Measurements from ENCODE around the gene FAM204A. TPM values are rescaled to one million over a fixed set of nuclear protein-coding genes. Genes with fewer than 3 reads are reported as not detected.

Gene FAM204A
- polyA plus RNA-seq, 2 donors, result 22.1 to 37.6 TPM

- Histone ChIP-seq H3K27me3 (ENCODE audit: control insufficient read depth in 1 of 2, insufficient read depth in 2 of 2, low read length in 2 of 2) (no peaks in the 10 kb centered on the region), H3K4me1 (ENCODE audit: control insufficient read depth in 2 of 2, insufficient read depth in 2 of 2, low read length in 1 of 2) (no peaks in the 10 kb centered on the region), H3K9me3 (ENCODE audit: control insufficient read depth in 2 of 2, insufficient read depth in 1 of 2, low read depth in 1 of 2, low read length in 1 of 2) (no peaks in the 10 kb centered on the region), H3K36me3 (ENCODE audit: control insufficient read depth in 2 of 2, insufficient read depth in 2 of 2, low read length in 1 of 2) (no peaks in the 10 kb centered on the region), H3K4me3 (ENCODE audit: low read depth in 1 of 2, low read length in 2 of 2) (no peak overlapping the region), H3K27ac (ENCODE audit: low read depth in 2 of 2, low read length in 1 of 2) (no peak overlapping the region)
- 30% methylated on average over 4 of the region's 4 CpGs for WGBS, 2 donors
These were observed 82.7 kb downstream of the FAM204A start for GRCh38 chr10:118259288-118259906.

GRCh38 chr10:118258285-118258684 lies 83.8 kb downstream of the FAM204A start:
- 58 to 75% methylated on average over 3 of the region's 3 CpGs for WGBS, 2 donors
- Histone ChIP-seq H3K4me1 (ENCODE audit: control insufficient read depth in 2 of 2, insufficient read depth in 2 of 2, low read length in 1 of 2) (no peaks in the 10 kb centered on the region), H3K36me3 (ENCODE audit: control insufficient read depth in 2 of 2, insufficient read depth in 2 of 2, low read length in 1 of 2) (no peaks in the 10 kb centered on the region), H3K9me3 (ENCODE audit: control insufficient read depth in 2 of 2, insufficient read depth in 1 of 2, low read depth in 1 of 2, low read length in 1 of 2) (no peaks in the 10 kb centered on the region), H3K4me3 (ENCODE audit: low read depth in 1 of 2, low read length in 2 of 2) (no peak overlapping the region), H3K27ac (ENCODE audit: low read depth in 2 of 2, low read length in 1 of 2) (no peak overlapping the region), H3K27me3 (ENCODE audit: control insufficient read depth in 1 of 2, insufficient read depth in 2 of 2, low read length in 2 of 2) (no peaks in the 10 kb centered on the region)

- Histone ChIP-seq H3K27me3 (ENCODE audit: control insufficient read depth in 1 of 2, insufficient read depth in 2 of 2, low read length in 2 of 2) (no peaks in the 10 kb centered on the region), H3K27ac (ENCODE audit: low read depth in 2 of 2, low read length in 1 of 2) (no peak overlapping the region), H3K9me3 (ENCODE audit: control insufficient read depth in 2 of 2, insufficient read depth in 1 of 2, low read depth in 1 of 2, low read length in 1 of 2) (no peaks in the 10 kb centered on the region), H3K36me3 (ENCODE audit: control insufficient read depth in 2 of 2, insufficient read depth in 2 of 2, low read length in 1 of 2) (no peaks in the 10 kb centered on the region), H3K4me1 (ENCODE audit: control insufficient read depth in 2 of 2, insufficient read depth in 2 of 2, low read length in 1 of 2) (no peaks in the 10 kb centered on the region), H3K4me3 (ENCODE audit: low read depth in 1 of 2, low read length in 2 of 2) (no peak overlapping the region)
- WGBS, 2 donors, result 35 to 36% methylated on average over 7 of the region's 7 CpGs
These were observed 85.1 kb downstream of the FAM204A start for GRCh38 chr10:118256825-118257570.

GRCh38 chr10:118256209-118256608 lies 85.9 kb downstream of the FAM204A start:
- H3K36me3 ChIP-seq (ENCODE audit: control insufficient read depth in 2 of 2, insufficient read depth in 2 of 2, low read length in 1 of 2), result no peaks in the 10 kb centered on the region
- 70 to 80% methylated on average over 5 of the region's 5 CpGs for WGBS, 2 donors
- no peaks in the 10 kb centered on the region for H3K9me3 ChIP-seq (ENCODE audit: control insufficient read depth in 2 of 2, insufficient read depth in 1 of 2, low read depth in 1 of 2, low read length in 1 of 2)
- H3K27me3 ChIP-seq (ENCODE audit: control insufficient read depth in 1 of 2, insufficient read depth in 2 of 2, low read length in 2 of 2), result no peaks in the 10 kb centered on the region
- no peak overlapping the region for H3K27ac ChIP-seq (ENCODE audit: low read depth in 2 of 2, low read length in 1 of 2)
- H3K4me3 ChIP-seq (ENCODE audit: low read depth in 1 of 2, low read length in 2 of 2), result no peak overlapping the region
- no peaks in the 10 kb centered on the region for H3K4me1 ChIP-seq (ENCODE audit: control insufficient read depth in 2 of 2, insufficient read depth in 2 of 2, low read length in 1 of 2)

GRCh38 chr10:118255355-118255754 lies 86.8 kb downstream of the FAM204A start:
- H3K27me3 ChIP-seq (ENCODE audit: control insufficient read depth in 1 of 2, insufficient read depth in 2 of 2, low read length in 2 of 2), result no peaks in the 10 kb centered on the region
- H3K9me3 ChIP-seq (ENCODE audit: control insufficient read depth in 2 of 2, insufficient read depth in 1 of 2, low read depth in 1 of 2, low read length in 1 of 2), result no peaks in the 10 kb centered on the region
- 82 to 86% methylated on average over 8 of the region's 8 CpGs for WGBS, 2 donors
- H3K27ac ChIP-seq (ENCODE audit: low read depth in 2 of 2, low read length in 1 of 2), result no peak overlapping the region
- H3K4me1 ChIP-seq (ENCODE audit: control insufficient read depth in 2 of 2, insufficient read depth in 2 of 2, low read length in 1 of 2), result no peaks in the 10 kb centered on the region
- H3K36me3 ChIP-seq (ENCODE audit: control insufficient read depth in 2 of 2, insufficient read depth in 2 of 2, low read length in 1 of 2), result no peaks in the 10 kb centered on the region
- H3K4me3 ChIP-seq (ENCODE audit: low read depth in 1 of 2, low read length in 2 of 2), result no peak overlapping the region

DNA sequence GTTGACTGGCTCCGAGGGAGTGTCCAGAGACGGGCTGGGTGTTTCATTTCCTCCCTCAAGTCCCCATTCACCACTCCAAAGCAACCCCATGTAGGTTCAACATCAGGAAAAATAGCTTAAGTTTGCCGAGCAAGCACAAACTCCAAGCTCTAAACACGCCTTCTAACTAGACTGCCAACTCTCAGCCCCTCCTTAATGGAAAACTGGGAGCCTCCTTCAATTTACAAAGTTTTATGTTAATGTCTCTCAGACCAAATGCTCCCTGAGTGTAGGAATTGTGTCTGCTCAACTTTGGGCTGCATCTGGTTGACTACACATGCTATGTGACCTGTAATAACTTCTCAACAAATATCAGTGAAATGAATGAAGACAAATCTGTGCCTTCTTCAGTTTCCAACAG lies 87.5 kb downstream of the FAM204A start:
- Histone ChIP-seq H3K27me3 (ENCODE audit: control insufficient read depth in 1 of 2, insufficient read depth in 2 of 2, low read length in 2 of 2) (no peaks in the 10 kb centered on the region), H3K27ac (ENCODE audit: low read depth in 2 of 2, low read length in 1 of 2) (no peak overlapping the region), H3K36me3 (ENCODE audit: control insufficient read depth in 2 of 2, insufficient read depth in 2 of 2, low read length in 1 of 2) (no peaks in the 10 kb centered on the region), H3K9me3 (ENCODE audit: control insufficient read depth in 2 of 2, insufficient read depth in 1 of 2, low read depth in 1 of 2, low read length in 1 of 2) (no peaks in the 10 kb centered on the region), H3K4me1 (ENCODE audit: control insufficient read depth in 2 of 2, insufficient read depth in 2 of 2, low read length in 1 of 2) (no peaks in the 10 kb centered on the region), H3K4me3 (ENCODE audit: low read depth in 1 of 2, low read length in 2 of 2) (no peak overlapping the region)
- whole genome bisulfite sequencing, 2 donors, result 74 to 79% methylated on average over 4 of the region's 4 CpGs

- Histone ChIP-seq H3K4me1 (ENCODE audit: control insufficient read depth in 2 of 2, insufficient read depth in 2 of 2, low read length in 1 of 2) (no peaks in the 10 kb centered on the region), H3K4me3 (ENCODE audit: low read depth in 1 of 2, low read length in 2 of 2) (no peak overlapping the region), H3K27ac (ENCODE audit: low read depth in 2 of 2, low read length in 1 of 2) (no peak overlapping the region), H3K9me3 (ENCODE audit: control insufficient read depth in 2 of 2, insufficient read depth in 1 of 2, low read depth in 1 of 2, low read length in 1 of 2) (no peaks in the 10 kb centered on the region), H3K36me3 (ENCODE audit: control insufficient read depth in 2 of 2, insufficient read depth in 2 of 2, low read length in 1 of 2) (no peaks in the 10 kb centered on the region), H3K27me3 (ENCODE audit: control insufficient read depth in 1 of 2, insufficient read depth in 2 of 2, low read length in 2 of 2) (no peaks in the 10 kb centered on the region)
- WGBS, 2 donors, result 63 to 69% methylated on average over 7 of the region's 7 CpGs
These were observed 88.7 kb downstream of the FAM204A start for GRCh38 chr10:118253397-118253796.

DNA sequence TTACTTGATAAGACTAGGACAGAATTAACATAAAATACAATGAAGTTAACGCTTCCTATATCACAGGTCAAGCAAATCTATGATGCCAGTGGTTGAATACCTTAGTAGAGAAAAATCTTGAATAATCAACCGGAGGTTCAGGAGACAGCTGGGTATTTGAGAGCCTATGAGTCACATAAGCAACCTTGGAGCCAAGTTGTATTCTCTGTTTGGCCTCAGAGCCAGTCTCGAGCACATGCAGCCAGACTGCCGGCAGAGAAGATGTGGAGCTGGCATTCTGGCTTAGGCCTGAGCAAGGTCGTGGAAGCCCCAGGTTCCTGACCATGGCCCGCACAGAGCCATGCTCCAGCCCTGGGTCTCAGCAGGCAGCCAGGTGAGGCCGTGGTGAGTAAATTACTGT lies 90.3 kb downstream of the FAM204A start:
- Histone ChIP-seq H3K4me1 (ENCODE audit: control insufficient read depth in 2 of 2, insufficient read depth in 2 of 2, low read length in 1 of 2) (no peaks in the 10 kb centered on the region), H3K27me3 (ENCODE audit: control insufficient read depth in 1 of 2, insufficient read depth in 2 of 2, low read length in 2 of 2) (no peaks in the 10 kb centered on the region), H3K4me3 (ENCODE audit: low read depth in 1 of 2, low read length in 2 of 2) (no peak overlapping the region), H3K9me3 (ENCODE audit: control insufficient read depth in 2 of 2, insufficient read depth in 1 of 2, low read depth in 1 of 2, low read length in 1 of 2) (no peaks in the 10 kb centered on the region), H3K36me3 (ENCODE audit: control insufficient read depth in 2 of 2, insufficient read depth in 2 of 2, low read length in 1 of 2) (no peaks in the 10 kb centered on the region), H3K27ac (ENCODE audit: low read depth in 2 of 2, low read length in 1 of 2) (no peak overlapping the region)
- 68 to 75% methylated on average over 7 of the region's 7 CpGs for WGBS, 2 donors

- H3K27me3 ChIP-seq (ENCODE audit: control insufficient read depth in 1 of 2, insufficient read depth in 2 of 2, low read length in 2 of 2), result peaks cover 2 to 4% of the 10 kb centered on the region in 2 donors
- no peak overlapping the region for H3K27ac ChIP-seq (ENCODE audit: low read depth in 2 of 2, low read length in 1 of 2)
These were observed 92.4 kb downstream of the FAM204A start for GRCh38 chr10:118249714-118250113.

More at GRCh38 chr10:118249714-118250113, 92.4 kb downstream of the FAM204A start:
- Histone ChIP-seq H3K4me3 (ENCODE audit: low read depth in 1 of 2, low read length in 2 of 2) (no peak overlapping the region), H3K4me1 (ENCODE audit: control insufficient read depth in 2 of 2, insufficient read depth in 2 of 2, low read length in 1 of 2) (no peaks in the 10 kb centered on the region), H3K36me3 (ENCODE audit: control insufficient read depth in 2 of 2, insufficient read depth in 2 of 2, low read length in 1 of 2) (no peaks in the 10 kb centered on the region), H3K9me3 (ENCODE audit: control insufficient read depth in 2 of 2, insufficient read depth in 1 of 2, low read depth in 1 of 2, low read length in 1 of 2) (no peaks in the 10 kb centered on the region)

Data from esophagus (tissue), 2 donors.